Measurements from ENCODE around the gene ARPIN.

Gene ARPIN

DNA sequence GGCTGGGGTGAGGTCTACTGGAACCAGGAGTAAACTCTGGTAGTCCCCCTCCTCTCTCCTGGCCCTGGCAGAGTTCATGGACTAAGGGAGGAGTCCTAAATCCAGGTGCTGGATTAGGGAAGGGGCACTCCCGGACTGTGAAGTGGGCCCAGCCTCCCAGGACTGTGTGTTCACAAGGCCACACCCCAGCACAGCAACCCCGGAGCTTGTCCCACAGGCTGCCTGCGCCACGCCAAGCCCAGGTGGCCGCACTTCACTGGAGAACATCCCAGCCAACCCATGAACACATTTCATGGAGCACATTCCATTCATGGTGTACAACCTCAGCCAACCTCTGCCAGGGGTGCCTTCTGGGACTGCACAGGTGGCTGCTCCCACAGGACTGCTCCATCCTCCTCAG is 8.2 kb downstream of the ARPIN start:
- no peak overlapping the region for H3K4me2 ChIP-seq (ENCODE audit: low read length)
- H3K18ac ChIP-seq (ENCODE audit: low read length), result no peak overlapping the region
- H3K4me1 ChIP-seq (ENCODE audit: control insufficient read depth in 1 of 2, insufficient read depth in 2 of 2, low read length in 2 of 2), result no peaks in the 10 kb centered on the region
- no peak overlapping the region for H4K8ac ChIP-seq (ENCODE audit: low read depth, low read length)
- H2BK5ac ChIP-seq (ENCODE audit: low read depth, low read length, poor library complexity), result no peak overlapping the region
- H3K4me3 ChIP-seq (ENCODE audit: low read depth, low read length), result no peak overlapping the region
- H4K12ac ChIP-seq (ENCODE audit: low read depth, low read length), result no peak overlapping the region
- no peaks in the 10 kb centered on the region for H3K79me2 ChIP-seq (ENCODE audit: control insufficient read depth, insufficient read depth, low read length, poor library complexity)
- no peak overlapping the region for H4K91ac ChIP-seq (ENCODE audit: low read depth, low read length)
- no peak overlapping the region for H2BK120ac ChIP-seq (ENCODE audit: insufficient read depth, low read length, poor library complexity)
- H3K27ac ChIP-seq (ENCODE audit: low read depth, low read length), result no peak overlapping the region
- no peak overlapping the region for H2AFZ ChIP-seq (ENCODE audit: insufficient read depth, low read length, poor library complexity)
- H3K9me3 ChIP-seq (ENCODE audit: insufficient read depth, low read depth, low read length), result peaks cover 2% of the 10 kb centered on the region
- no CpG with 5 or more reads among the region's 5 CpGs for WGBS (ENCODE audit: extremely low coverage, insufficient coverage, insufficient read length)
- no peaks in the 10 kb centered on the region for H3K79me1 ChIP-seq (ENCODE audit: low read length)
- no peak overlapping the region for H3K9ac ChIP-seq (ENCODE audit: low read length)
- H3K36me3 ChIP-seq (ENCODE audit: control insufficient read depth in 1 of 2, insufficient read depth in 2 of 2, low read length in 2 of 2), result peaks cover 8 to 14% of the 10 kb centered on the region in 2 experiments
- no peak overlapping the region for H3K14ac ChIP-seq (ENCODE audit: low read length)
- H3K23ac ChIP-seq (ENCODE audit: low read length), result no peak overlapping the region
- DNase-seq, result no peak
- no peak overlapping the region for H3K4ac ChIP-seq (ENCODE audit: low read depth, low read length)
- H2AK5ac ChIP-seq (ENCODE audit: low read length), result no peak overlapping the region
- no peaks in the 10 kb centered on the region for H3K27me3 ChIP-seq (ENCODE audit: insufficient read depth, low read length)
- H2BK12ac ChIP-seq (ENCODE audit: low read length), result no peak overlapping the region

DNA sequence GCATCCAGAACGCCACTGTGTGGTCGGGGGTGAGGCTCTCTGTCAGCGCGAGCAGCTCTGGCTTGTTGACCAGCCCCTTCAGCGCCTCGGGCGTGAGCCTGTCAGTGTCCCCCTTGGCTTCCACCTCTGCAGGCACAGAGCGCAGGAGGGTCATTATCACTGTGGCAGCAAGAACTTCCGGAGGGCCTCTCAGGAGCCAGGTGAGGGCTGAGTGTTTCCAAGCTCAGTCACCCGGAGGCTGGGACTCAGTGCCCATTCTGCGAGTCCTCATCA is 9.0 kb downstream of the ARPIN start:
- no peak overlapping the region for H3K9ac ChIP-seq (ENCODE audit: low read length)
- no peak for DNase-seq
- no peak overlapping the region for H2AFZ ChIP-seq (ENCODE audit: insufficient read depth, low read length, poor library complexity)
- no peak overlapping the region for H3K23ac ChIP-seq (ENCODE audit: low read length)
- no peak overlapping the region for H4K8ac ChIP-seq (ENCODE audit: low read depth, low read length)
- H3K4me3 ChIP-seq (ENCODE audit: low read depth, low read length), result no peak overlapping the region
- no peak overlapping the region for H2BK12ac ChIP-seq (ENCODE audit: low read length)
- no peak overlapping the region for H2BK5ac ChIP-seq (ENCODE audit: low read depth, low read length, poor library complexity)
- H3K79me1 ChIP-seq (ENCODE audit: low read length), result no peaks in the 10 kb centered on the region
- no peak overlapping the region for H3K18ac ChIP-seq (ENCODE audit: low read length)
- H2AK5ac ChIP-seq (ENCODE audit: low read length), result no peak overlapping the region
- no peak overlapping the region for H3K4me2 ChIP-seq (ENCODE audit: low read length)
- no peak overlapping the region for H3K4ac ChIP-seq (ENCODE audit: low read depth, low read length)
- H3K36me3 ChIP-seq (ENCODE audit: control insufficient read depth in 1 of 2, insufficient read depth in 2 of 2, low read length in 2 of 2), result peaks cover 8 to 14% of the 10 kb centered on the region in 2 experiments
- H2BK120ac ChIP-seq (ENCODE audit: insufficient read depth, low read length, poor library complexity), result no peak overlapping the region
- no peak overlapping the region for H4K12ac ChIP-seq (ENCODE audit: low read depth, low read length)
- H3K27me3 ChIP-seq (ENCODE audit: insufficient read depth, low read length), result no peaks in the 10 kb centered on the region
- peaks cover 2% of the 10 kb centered on the region for H3K9me3 ChIP-seq (ENCODE audit: insufficient read depth, low read depth, low read length)
- H3K27ac ChIP-seq (ENCODE audit: low read depth, low read length), result no peak overlapping the region
- H4K91ac ChIP-seq (ENCODE audit: low read depth, low read length), result no peak overlapping the region
- no peaks in the 10 kb centered on the region for H3K4me1 ChIP-seq (ENCODE audit: control insufficient read depth in 1 of 2, insufficient read depth in 2 of 2, low read length in 2 of 2)
- H3K79me2 ChIP-seq (ENCODE audit: control insufficient read depth, insufficient read depth, low read length, poor library complexity), result no peaks in the 10 kb centered on the region
- WGBS (ENCODE audit: extremely low coverage, insufficient coverage, insufficient read length), result no CpG with 5 or more reads among the region's 11 CpGs
- no peak overlapping the region for H3K14ac ChIP-seq (ENCODE audit: low read length)

DNA sequence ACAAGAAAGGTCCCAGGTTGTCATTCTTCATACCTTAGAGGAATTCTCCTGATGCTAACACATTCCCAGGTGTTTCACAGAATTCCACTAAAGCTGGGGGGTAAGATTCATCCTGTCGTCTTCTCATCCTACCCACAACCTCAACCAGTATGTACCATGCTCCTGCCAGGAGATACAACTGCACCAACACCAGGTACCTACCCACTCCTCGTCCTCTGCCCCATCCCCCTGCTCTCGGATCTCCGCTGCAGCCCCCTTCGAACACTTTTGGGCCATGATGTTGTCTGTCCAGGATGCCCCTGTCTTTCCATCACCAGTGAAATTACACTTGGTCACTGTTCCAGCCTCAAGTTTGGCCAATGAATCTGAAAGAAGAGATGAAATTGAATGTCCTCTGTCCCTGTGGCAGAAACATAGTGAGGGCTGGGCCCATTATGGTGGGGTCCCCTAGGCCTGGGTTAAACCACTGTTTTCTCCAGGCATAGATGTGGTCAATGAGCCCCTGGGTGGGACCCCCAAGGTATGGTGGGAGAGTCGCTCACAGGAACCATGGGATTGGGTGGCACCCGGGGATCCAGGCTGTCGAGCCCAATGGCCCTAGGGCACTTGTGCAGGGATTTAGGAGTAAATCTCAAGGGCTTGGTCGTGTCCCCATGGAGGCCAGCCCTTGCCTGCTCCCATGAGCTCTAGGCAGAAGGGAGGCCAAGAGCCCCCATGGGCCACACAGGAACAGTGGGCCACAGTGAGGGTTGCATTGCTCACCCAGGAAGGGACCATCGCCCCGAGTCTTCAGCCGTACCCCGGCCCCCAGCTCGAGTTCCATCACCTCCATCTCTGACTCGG is 9.5 kb downstream of the ARPIN start:
- no peaks in the 10 kb centered on the region for H3K27me3 ChIP-seq (ENCODE audit: insufficient read depth, low read length)
- peak overlapping the region; percentile 41 for H3K9ac ChIP-seq (ENCODE audit: low read length)
- no peak for DNase-seq
- peaks cover 2% of the 10 kb centered on the region for H3K9me3 ChIP-seq (ENCODE audit: insufficient read depth, low read depth, low read length)
- H2AK5ac ChIP-seq (ENCODE audit: low read length), result no peak overlapping the region
- no peak overlapping the region for H3K18ac ChIP-seq (ENCODE audit: low read length)
- no peak overlapping the region for H4K91ac ChIP-seq (ENCODE audit: low read depth, low read length)
- no peak overlapping the region for H2BK12ac ChIP-seq (ENCODE audit: low read length)
- no peak overlapping the region for H2BK120ac ChIP-seq (ENCODE audit: insufficient read depth, low read length, poor library complexity)
- H3K4me2 ChIP-seq (ENCODE audit: low read length), result no peak overlapping the region
- H3K36me3 ChIP-seq (ENCODE audit: control insufficient read depth in 1 of 2, insufficient read depth in 2 of 2, low read length in 2 of 2), result peaks cover 8 to 14% of the 10 kb centered on the region in 2 experiments
- H3K4ac ChIP-seq (ENCODE audit: low read depth, low read length), result no peak overlapping the region
- H3K14ac ChIP-seq (ENCODE audit: low read length), result no peak overlapping the region
- no peaks in the 10 kb centered on the region for H3K79me2 ChIP-seq (ENCODE audit: control insufficient read depth, insufficient read depth, low read length, poor library complexity)
- no peaks in the 10 kb centered on the region for H3K4me1 ChIP-seq (ENCODE audit: control insufficient read depth in 1 of 2, insufficient read depth in 2 of 2, low read length in 2 of 2)
- no peak overlapping the region for H3K27ac ChIP-seq (ENCODE audit: low read depth, low read length)
- no peak overlapping the region for H2AFZ ChIP-seq (ENCODE audit: insufficient read depth, low read length, poor library complexity)
- no CpG with 5 or more reads among the region's 15 CpGs for WGBS (ENCODE audit: extremely low coverage, insufficient coverage, insufficient read length)
- no peak overlapping the region for H4K8ac ChIP-seq (ENCODE audit: low read depth, low read length)
- no peak overlapping the region for H3K23ac ChIP-seq (ENCODE audit: low read length)
- no peak overlapping the region for H3K4me3 ChIP-seq (ENCODE audit: low read depth, low read length)
- H4K12ac ChIP-seq (ENCODE audit: low read depth, low read length), result no peak overlapping the region
- no peaks in the 10 kb centered on the region for H3K79me1 ChIP-seq (ENCODE audit: low read length)
- H2BK5ac ChIP-seq (ENCODE audit: low read depth, low read length, poor library complexity), result no peak overlapping the region

GRCh38 chr15:89900849-89901248 is 11.9 kb downstream of the ARPIN start:
- no peak overlapping the region for H4K91ac ChIP-seq (ENCODE audit: low read depth, low read length)
- no peak overlapping the region for H2BK12ac ChIP-seq (ENCODE audit: low read length)
- no peak overlapping the region for H3K14ac ChIP-seq (ENCODE audit: low read length)
- H3K36me3 ChIP-seq (ENCODE audit: control insufficient read depth in 1 of 2, insufficient read depth in 2 of 2, low read length in 2 of 2), result peaks cover 8 to 14% of the 10 kb centered on the region in 2 experiments
- H3K9ac ChIP-seq (ENCODE audit: low read length), result no peak overlapping the region
- no peak overlapping the region for H3K18ac ChIP-seq (ENCODE audit: low read length)
- H2AK5ac ChIP-seq (ENCODE audit: low read length), result no peak overlapping the region
- H2BK5ac ChIP-seq (ENCODE audit: low read depth, low read length, poor library complexity), result no peak overlapping the region
- H3K27me3 ChIP-seq (ENCODE audit: insufficient read depth, low read length), result no peaks in the 10 kb centered on the region
- H3K9me3 ChIP-seq (ENCODE audit: insufficient read depth, low read depth, low read length), result peaks cover 2% of the 10 kb centered on the region
- DNase-seq, result no peak
- no peak overlapping the region for H3K4ac ChIP-seq (ENCODE audit: low read depth, low read length)
- no peak overlapping the region for H3K27ac ChIP-seq (ENCODE audit: low read depth, low read length)
- no peak overlapping the region for H3K4me3 ChIP-seq (ENCODE audit: low read depth, low read length)
- no peak overlapping the region for H3K4me2 ChIP-seq (ENCODE audit: low read length)
- no peaks in the 10 kb centered on the region for H3K79me1 ChIP-seq (ENCODE audit: low read length)
- no peak overlapping the region for H2BK120ac ChIP-seq (ENCODE audit: insufficient read depth, low read length, poor library complexity)
- whole genome bisulfite sequencing (ENCODE audit: extremely low coverage, insufficient coverage, insufficient read length), result no CpG with 5 or more reads among the region's 6 CpGs
- H4K8ac ChIP-seq (ENCODE audit: low read depth, low read length), result no peak overlapping the region
- H3K23ac ChIP-seq (ENCODE audit: low read length), result no peak overlapping the region
- H4K12ac ChIP-seq (ENCODE audit: low read depth, low read length), result no peak overlapping the region
- H3K79me2 ChIP-seq (ENCODE audit: control insufficient read depth, insufficient read depth, low read length, poor library complexity), result no peaks in the 10 kb centered on the region
- no peak overlapping the region for H2AFZ ChIP-seq (ENCODE audit: insufficient read depth, low read length, poor library complexity)
- H3K4me1 ChIP-seq (ENCODE audit: control insufficient read depth in 1 of 2, insufficient read depth in 2 of 2, low read length in 2 of 2), result no peaks in the 10 kb centered on the region
